Measurements from ENCODE around the gene CD24.

GRCh38 chr6:106967936-106968555 is 6.5 kb downstream of the CD24 start:
- TF ChIP-seq SRF (IDR thresholded peaks at IDR 0.05; ENCODE audit: low read depth in 2 of 2, low read length in 2 of 2) (no peak), SP1 (IDR thresholded peaks at IDR 0.05; ENCODE audit: low read depth, low read length) (no peak), CTCF (IDR thresholded peaks at IDR 0.05 in 2 of 3, conservative IDR thresholded peaks at IDR 0.05 in 1 of 3; ENCODE audit: control insufficient read depth in 2 of 3, extremely low read depth in 1 of 3, insufficient read depth in 1 of 3, low read depth in 3 of 3, low read length in 3 of 3) (no peak), EP300 (IDR thresholded peaks at IDR 0.05; ENCODE audit: borderline replicate concordance in 1 of 2, control insufficient read depth in 1 of 2, low read depth in 2 of 2, low read length in 2 of 2) (no peak), POLR2AphosphoS5 (IDR thresholded peaks at IDR 0.05; ENCODE audit: low read length) (no peak), NRF1 (conservative IDR thresholded peaks at IDR 0.05; ENCODE audit: low read depth, low read length) (no peak), TAF1 (IDR thresholded peaks at IDR 0.05; ENCODE audit: borderline replicate concordance, low read depth, low read length) (no peak), BCLAF1 (IDR thresholded peaks at IDR 0.05) (no peak), ZBTB33 (IDR thresholded peaks at IDR 0.05) (no peak), ATF3 (IDR thresholded peaks at IDR 0.05; ENCODE audit: borderline replicate concordance, extremely low read depth, low read depth, low read length) (no peak), CBX3 (IDR thresholded peaks at IDR 0.05; ENCODE audit: borderline replicate concordance, low read depth) (no peak)
